Kidney glomerular epithelial cell (primary cell): ENCODE results near the gene MYH4.

Source experiments
- DNase-seq: peaks from one replicate; lab custom pipeline; 2025; lab: John Stamatoyannopoulos, UW

Gene MYH4

DNA sequence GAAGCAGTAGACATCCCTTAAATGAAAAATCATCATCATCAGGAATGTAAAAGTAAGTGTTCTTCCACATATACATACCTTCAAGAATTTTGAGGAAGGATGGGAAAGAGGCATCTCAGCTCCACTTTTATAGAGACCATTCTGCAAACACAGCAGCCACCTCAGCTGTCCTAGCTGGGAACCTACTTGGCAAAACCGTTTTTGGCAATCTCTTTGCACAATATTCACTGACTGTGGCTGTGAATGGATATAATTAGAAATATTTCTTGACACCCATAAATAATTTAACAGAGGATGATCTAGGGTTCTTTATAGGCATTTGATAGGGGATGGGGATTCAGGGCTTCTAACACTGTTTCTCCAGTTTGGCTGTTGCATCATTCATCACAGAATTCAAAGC, at the start of gene MYH4:
Gene MYH4, minus strand, starts transcription at position 101 of the 400 bp plus-strand sequence. CDS start 2,814 bp downstream, outside the sequence.
- DNase-seq: no peak

DNA sequence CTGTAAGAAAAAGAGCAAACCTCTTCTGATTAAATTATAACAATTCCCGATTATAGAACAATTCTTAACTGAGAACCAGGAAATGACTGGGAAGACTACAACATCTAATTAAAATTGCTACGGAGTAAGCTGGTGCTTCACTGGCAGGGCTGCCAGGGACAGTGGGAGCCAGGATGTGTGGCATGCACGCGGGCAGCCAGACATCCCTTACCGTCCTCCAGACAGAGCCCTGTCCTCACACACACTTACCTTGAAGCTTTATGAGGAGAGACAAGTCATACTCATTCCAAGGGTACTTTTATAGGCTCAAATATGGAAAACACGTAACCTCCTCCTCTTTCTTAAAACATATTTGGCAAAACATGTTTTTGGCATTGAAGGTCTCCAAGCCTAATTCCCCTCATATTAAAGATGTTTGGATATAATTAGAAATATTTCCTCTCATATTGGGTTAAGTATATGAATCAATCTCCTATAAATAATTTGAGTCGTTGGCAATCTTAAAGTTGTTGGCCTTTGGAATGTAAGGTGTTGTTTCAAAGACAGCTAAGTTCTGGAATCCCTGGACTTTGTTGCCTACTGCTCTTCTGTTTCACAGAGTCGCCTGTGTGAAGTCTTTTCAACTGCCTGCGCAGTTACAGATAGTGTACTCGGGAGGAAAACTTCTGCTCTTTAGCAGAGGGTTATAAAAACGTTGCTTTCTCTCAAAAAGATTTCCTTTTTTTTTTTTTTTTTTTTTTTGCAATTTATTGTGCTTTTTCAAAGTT, 49.1 kb upstream of the MYH4 start, which contains the start of gene MYH1:
Gene MYH1, minus strand, starts transcription at position 272 of the 767 bp plus-strand sequence. CDS start 1,900 bp downstream, outside the sequence.
- no peak for DNase-seq

DNA sequence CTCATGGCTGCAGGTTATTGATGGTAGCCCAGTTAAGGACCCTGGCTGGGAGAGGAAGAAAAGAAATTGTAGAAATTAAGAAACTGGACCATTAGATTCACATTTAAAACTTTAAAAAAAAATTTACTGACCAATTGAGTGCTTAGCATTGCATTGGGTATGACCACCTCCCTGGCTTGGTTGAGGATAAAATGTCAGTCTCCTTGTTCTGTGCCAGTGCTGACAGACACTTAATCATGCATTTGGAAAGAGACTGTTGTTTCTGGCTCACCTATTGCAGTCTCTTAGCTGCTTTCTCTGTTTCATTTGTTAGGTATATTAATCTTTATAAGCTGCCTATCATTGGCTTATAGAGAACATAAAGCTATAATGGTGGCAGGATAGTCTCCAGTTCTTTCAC, 47.3 kb upstream of the MYH4 start:
- DNase-seq: no peak

DNA sequence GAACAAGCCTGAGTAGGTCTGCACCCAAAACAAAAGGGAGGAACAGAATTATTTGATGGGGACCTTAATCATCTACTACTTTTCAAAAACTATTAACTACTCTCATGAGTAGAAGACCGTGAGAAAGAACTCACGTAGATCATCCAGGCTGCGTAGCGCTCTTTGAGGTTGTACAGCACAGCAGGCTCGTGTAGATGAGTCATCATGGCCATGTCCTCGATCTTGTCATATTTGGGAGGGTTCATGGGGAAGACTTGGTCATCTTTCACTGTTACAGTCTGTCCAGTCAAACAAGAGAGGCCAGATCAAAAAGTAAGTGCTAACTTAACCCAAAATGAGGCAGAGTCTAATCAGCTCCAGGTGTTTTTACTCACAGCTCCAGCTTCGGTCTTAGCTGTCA, 46.7 kb upstream of the MYH4 start:
- DNase-seq: no peak

DNA sequence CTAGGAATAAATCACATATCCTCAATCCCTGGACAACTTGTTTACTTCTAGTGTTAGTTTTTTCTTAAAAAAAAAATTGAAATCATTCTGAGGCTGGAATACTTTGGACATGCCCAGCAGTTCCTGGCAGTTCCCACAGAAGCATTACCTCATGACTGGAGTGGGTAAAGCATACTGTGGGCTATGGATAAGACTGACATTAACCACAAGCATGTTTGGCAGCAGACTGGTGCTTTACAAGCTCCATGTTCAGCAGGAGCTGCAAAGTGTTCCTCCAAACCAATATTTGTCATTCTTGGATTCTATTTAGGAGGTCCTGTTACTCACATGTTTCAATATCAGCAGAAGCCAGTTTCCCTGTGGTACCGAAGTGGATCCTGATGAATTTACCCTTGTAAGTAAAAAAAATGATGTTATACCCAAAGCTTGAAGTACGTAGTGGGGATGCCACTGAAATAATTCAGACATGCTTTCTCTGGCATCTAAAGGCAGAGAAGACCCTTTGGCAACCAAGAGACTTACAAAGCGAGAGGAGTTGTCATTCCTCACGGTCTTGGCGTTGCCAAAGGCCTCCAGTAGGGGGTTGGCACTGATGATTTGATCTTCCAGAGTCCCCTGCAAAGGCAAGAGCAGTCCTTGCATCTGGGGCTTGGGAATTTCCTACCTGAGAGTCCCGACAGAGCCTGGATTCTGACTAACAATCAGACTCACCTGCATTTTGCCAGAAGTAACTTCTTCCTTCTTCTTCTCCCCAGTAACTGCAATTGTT, 44.1 kb upstream of the MYH4 start:
- DNase-seq: no peak

DNA sequence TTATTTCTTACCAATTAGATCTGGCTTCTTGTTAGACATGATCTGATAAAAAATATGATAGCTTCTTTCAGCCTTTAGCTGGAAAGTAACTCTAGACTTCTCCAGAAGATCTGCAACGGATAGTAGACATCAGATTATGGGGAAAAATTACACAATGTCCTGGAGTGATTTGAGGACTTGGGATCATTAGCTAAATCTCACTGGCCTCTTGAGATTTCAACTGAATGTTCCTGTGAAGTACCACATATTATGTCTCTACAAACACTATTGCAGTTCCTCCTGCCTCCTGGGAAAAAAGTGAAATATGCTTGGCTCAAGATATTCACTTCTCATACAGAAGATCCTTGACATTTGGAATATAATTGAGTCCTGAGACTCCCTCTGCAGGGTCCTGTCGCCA, 43.5 kb upstream of the MYH4 start:
- DNase-seq: no peak

DNA sequence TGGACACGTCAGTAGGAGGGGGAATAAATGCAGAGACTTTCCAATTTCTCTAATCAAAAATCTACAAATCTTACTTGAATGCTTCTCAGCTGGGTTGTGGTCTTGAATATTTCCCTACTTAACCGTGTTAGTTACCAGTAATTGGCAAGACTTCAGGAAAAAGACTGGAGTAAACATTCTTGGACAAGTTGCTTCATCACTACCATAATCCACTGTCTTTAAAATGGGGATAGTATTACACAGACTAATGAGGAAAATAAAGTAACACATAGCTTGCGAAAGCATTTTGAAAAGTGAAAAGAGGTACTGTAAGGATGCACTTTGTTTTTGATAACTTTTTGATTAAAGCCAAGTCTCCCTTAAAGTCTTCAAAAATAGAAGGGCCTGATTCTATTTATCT, 30.6 kb upstream of the MYH4 start:
- no peak for DNase-seq

DNA sequence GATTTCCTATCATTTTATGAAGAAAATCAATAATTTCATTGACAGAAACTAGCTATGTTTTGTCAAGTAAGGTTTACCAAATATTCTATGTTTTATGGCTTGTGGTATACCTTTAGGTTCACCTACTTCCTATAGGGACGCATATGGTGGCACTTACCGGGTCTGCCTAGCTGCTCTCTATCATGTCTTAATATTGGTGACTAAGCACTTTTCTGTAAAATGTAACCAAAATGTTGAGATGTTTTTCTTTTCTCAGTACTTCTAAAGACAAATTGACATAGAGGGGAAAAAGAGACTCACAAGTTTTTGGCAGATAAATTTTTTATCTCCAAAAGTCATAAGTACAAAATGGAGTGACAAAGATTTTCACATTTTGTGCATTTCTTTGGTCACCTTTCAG, 22.6 kb upstream of the MYH4 start:
- DNase-seq: no peak

DNA sequence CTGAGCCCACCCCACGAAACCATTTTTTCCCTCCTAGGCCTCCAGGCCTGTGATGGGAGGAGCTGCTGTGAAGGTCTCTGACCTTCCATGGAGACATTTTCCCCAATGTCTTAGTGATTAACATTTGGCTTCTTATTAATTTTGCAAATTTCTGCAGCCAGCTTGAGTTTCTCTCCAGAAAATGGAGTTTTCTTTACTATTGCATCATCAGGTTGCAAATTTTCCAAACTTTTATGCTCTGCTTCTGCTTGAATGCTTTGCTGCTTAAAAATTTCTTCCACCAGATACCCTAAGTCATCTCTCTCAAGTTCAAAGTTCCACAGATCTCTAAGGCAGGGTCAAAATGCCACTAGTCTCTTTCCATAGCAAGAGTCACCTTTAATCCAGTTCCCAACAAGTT, 12.9 kb upstream of the MYH4 start:
- DNase-seq: no peak

DNA sequence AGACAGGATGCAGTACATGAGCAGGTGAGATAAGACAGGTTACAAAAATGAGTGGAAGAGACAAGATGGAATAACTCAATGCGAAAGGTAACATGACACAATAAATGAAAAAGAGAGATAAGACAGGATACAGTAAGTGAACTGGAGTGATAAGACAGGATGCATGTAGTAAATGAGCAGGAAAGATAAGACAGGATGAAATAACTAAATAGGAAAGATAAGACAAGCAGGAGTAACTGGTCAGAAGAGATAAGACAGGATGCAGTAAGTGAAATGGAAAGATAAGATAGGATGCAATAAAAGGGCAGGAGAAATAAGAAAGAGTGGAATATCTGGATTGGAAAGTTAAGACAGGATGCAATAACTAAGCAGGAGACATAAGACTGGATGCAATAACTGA, 8.3 kb upstream of the MYH4 start:
- DNase-seq: no peak

DNA sequence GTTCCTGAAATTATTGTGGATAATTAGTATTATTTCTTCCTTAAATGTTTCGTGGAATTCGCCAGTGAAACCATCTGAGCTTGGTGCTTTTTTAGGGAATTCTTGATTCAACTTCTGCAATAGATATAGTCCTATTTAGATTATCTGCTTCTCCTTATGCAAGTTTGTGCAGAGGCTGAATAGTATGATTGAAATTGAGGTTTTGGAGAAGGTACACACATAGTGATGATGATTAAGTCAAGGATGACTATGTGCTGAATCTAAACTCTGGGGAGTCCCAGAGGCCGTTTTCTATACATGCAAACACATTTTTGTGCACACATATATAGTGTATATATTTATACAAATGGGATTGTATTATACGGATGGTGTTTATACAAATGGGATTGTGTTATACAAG, 5.2 kb upstream of the MYH4 start:
- DNase-seq: no peak

DNA sequence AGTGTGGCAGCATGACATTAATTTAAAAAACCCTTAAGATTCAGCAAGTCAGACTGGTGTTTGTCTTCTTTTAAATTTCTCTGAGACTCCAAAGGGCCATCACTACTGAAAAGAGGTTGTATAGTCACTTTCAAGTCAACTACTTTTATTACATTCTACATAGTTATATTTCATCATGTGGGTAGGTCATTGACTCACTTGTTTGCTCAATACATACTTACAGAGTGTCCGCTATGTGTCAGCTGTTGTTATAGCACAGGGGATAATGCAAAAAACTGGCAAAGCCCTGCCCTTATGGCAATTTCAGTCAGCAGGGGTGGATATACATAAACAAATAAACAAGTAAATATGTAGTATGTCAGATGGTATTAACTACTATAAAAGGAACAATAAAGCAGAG, 2.5 kb upstream of the MYH4 start:
- DNase-seq: no peak

DNA sequence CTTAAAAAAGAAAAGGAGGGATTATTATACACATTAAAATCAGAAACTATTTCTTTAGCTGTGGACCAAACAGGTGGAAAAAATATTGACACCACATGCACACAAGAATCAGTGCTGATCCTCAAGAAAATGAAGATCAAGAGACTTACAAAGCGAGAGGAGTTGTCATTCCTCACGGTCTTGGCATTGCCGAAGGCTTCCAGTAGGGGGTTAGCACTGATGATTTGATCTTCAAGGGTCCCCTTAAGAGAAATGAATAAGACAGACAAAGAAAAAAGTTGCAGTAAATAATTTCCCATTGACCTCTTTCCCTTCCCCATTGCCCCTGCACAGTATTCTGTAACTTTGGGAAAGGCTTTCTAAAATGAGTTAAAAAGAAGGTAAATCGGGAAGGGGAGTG, 6.0 kb downstream of the MYH4 start:
- DNase-seq: no peak

DNA sequence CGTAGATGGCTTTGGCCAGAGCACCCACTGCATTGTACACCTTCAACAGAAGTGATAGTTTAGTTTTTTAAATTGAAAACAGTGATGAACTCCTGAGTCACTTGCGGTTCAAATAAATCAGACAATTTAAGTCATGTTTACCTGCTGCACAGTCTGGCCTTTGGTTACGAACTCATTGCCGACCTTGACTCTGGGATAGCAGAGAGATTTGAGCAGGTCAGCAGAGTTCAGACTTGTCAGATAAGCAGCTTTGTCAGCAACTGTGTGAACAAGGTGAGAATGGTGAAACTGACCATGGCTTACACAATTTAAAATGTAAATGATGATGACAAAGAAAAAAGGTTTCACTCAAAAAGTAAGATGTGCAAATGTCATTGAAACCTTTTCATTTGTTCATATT, 9.3 kb downstream of the MYH4 start:
- no peak for DNase-seq

DNA sequence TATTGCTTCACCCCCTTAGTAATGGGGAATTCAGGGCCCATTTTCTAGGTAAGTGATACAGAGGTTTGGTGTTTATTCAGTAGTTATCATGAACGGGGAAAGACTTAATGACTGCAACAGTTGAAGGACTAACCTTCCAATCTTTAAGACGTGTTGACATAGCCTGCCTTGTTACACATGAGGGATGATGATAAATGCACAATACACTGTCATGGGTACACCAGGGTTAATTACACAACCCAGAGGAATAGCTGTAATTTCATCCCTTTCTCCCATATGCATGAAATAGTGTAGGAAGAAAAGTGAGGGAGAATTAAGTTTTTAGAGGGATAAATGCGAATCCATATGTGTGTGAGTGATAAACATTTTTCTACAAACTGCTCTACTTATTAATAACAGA, 10.7 kb downstream of the MYH4 start:
- DNase-seq: no peak

DNA sequence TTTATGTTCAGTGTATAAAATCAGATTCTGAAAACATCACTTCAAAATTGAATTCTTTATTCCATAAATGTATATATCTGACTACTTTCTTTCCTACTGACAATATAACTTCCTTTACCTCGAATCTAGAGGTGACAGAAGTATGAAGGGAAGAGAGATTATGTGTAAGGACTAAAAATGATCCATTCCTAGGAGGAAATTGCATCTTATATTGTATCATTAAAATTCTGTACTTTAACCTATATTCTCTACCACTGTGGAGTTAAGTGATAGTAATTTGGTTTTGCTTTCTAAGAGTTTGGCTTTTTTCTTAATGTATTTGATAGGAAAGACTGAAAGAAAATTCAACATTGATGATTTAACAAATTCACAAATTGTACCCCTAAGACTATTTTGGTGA, 11.4 kb downstream of the MYH4 start:
- no peak for DNase-seq

DNA sequence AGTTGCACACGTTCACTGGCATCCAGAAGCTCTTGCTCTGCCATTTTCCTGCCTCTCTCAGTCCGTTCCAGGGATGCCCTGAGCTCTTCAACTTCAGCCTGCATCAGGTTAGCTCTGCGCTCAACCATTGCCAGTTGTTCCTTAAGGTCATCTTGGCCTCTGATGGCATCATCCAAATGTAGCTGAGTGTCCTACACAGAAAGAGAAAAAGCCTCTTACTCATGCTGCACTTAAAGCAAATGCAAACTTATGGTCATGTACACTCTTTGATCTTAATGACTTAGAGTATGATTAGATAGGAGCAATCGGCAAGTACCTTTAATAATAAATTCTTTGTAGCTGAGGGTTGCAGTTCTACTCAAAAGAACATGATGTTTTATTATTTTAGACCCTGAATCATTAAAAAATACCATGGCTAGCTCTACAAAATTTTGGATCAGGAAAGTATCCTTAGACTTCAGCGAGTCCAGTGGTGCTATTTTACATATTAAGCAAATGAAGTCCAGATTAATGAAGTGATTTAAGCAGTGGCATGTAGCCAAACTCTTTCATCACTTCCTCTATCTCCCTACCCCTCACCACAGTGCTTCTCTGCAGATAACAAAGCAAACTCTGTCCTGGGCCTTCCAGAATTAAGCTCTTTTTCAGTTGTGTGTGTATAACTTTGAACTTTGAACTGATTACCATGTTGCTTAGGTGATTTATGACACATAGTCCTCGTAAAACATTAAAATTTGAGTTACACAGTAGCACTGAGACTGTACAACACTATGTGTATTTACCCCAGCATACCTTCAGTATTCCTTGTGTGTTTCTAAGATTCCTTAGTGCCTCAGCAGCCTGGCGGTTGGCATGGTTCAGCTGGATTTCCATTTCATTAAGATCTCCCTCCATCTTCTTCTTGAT, 22.1 kb downstream of the MYH4 start:
- no peak for DNase-seq

DNA sequence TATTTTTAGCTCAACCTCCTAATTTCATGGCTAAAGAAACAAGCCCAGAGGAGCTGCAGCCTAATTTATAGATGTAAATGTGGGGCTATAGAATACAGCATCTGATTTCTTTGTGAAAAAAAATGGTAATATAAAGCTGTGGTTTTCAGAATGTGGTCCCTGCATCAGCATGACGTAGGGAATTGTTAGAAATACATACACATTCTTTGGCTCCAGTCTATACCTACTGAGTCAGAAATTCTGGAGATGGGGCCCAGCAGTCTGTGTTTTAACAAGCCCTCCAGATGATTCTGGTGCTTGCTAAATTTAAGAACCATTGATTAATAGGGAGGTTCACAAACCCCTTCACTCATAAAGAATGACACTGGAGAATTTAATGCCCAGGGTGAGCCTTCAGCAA, 29.5 kb downstream of the MYH4 start:
- DNase-seq: no peak

DNA sequence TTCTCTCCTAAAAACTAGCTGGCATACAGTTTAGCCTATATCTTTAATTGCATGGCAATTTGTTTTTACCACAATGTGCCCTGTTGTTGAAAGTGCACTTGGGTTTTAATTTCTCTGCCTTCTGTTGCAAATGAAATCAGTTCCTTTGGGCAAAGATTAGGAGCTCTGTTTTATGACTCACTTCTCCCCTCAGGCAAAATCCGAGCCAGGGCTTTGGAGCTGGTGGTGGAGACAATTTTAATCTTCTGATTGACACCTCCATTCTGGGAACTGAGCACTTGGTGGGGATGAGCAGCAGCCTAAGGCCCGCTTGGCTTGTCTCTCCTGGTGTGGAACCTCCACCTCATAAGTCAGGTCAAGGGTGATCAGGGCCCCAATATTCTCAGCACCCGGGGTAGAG, 34.3 kb downstream of the MYH4 start:
- DNase-seq: no peak

DNA sequence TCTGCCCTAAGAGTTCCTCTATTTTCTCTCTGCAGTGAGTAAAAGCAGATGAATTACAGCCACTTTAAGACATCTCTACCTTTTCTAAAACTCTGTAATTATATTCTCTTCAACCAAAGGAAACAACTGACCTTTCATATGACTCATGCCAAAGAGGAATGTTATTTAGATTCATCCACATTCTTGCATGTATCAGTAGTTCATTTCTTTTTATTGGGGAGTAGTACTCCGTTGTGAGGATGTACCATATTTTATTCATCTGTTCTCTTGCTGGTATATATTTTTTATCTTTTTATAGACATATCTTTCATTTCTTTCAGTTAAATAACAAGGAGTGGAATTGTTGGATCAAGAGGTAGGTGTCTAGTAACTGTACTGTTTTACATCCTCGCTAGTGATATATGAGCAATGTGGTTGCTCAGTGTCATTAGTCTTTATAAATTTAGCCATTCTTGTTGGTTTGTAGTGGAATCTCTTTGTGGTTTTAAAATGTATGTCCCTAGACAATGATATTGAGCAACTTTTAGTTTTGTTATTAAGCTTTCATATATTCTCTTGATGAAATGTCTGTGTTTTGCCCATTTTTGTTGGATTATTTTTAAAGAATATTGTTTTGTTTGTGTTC, 39.8 kb downstream of the MYH4 start:
- DNase-seq: no peak

DNA sequence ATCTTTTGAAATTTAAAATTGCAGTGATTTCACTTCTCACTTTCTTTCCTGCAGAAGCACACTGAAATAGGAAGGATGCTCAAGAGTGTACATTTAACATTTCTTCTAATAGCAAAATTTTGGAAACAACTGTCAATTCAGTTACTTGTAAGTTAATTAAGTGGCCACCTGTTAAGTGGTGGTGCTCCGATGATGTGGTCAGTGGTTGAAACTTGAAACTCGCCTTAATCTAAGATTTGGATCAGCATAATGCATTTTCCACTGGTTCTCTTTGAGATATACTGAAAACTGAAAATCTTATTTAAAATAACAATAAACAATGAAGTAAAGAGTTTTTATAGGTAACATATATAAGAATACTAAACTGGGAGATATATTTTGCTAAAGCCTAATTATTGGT, 40.6 kb downstream of the MYH4 start:
- DNase-seq: no peak
